Uterus (tissue), 2 donors: Measurements from ENCODE around the gene RSPH1.

Experiments
- CTCF ChIP-seq, 4 experiments: fragments of 200-600 bp in 2 of 4; fragments of 450-650 bp in 2 of 4; sonication (generic) in 2 of 4; IDR thresholded peaks; one replicate each; pipeline ENCODE4 v1.5.1; 2016 to 2019; ENCODE audit warnings: antibody characterized with exemption in 4 of 4, mild to moderate bottlenecking in 2 of 4, moderate library complexity in 1 of 4
- POLR2A ChIP-seq, 2 donors: fragments of 450-650 bp; IDR thresholded peaks; one replicate each; pipeline ENCODE4 v1.6.1; 2016; ENCODE audit warnings: antibody characterized with exemption in 2 of 2, mild to moderate bottlenecking in 1 of 2, moderate library complexity in 1 of 2

- no peak for TF ChIP-seq CTCF (IDR thresholded peaks at IDR 0.05)
- no peak for TF ChIP-seq POLR2A (IDR thresholded peaks at IDR 0.05)
These were observed 2.0 kb upstream of the RSPH1 start for GRCh38 chr21:42498012-42498411.
